22Rv1 (cell line): ENCODE results near the gene ARF3.

Source experiments
- H3K27ac ChIP-seq: fragments of 450-650 bp; 2 replicates; pipeline ENCODE4 v1.5.1; 2017
- CTCF ChIP-seq: fragments of 450-650 bp; IDR thresholded peaks from 2 replicates; pipeline ENCODE4 v1.5.1; 2017; ENCODE audit warnings: mild to moderate bottlenecking
- ZFX ChIP-seq: fragments of 450-650 bp; IDR thresholded peaks from 2 replicates; pipeline ENCODE4 v1.6.1; 2017; ENCODE audit warnings: antibody characterized with exemption, borderline replicate concordance

ARF3 gene

DNA sequence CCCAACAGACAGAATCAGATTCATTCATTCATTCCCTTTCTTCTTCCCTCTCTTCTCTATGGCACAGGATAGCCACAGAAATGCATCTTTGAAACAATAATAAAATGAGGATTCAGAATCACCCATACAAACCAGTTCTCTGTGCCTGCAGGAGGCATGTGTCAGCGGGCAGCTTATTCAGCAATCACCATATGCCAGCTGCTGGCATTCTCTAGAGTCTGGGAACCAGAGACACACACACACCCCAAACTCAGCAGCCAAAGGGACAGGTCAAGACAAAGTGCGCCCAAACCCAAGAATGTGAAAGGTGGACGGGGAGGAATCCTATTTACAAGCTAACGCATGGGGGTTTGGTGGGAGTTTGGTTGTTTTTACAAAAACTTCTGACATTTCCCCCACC lies 14.1 kb downstream of the ARF3 start:
- H3K27ac ChIP-seq: no peak overlapping the region
- TF ChIP-seq ZFX: no peak
- no peak for TF ChIP-seq CTCF

GRCh38 chr12:48940181-48940580 lies 17.1 kb downstream of the ARF3 start:
- no peak overlapping the region for H3K27ac ChIP-seq
- TF ChIP-seq ZFX (no peak), CTCF (no peak)

DNA sequence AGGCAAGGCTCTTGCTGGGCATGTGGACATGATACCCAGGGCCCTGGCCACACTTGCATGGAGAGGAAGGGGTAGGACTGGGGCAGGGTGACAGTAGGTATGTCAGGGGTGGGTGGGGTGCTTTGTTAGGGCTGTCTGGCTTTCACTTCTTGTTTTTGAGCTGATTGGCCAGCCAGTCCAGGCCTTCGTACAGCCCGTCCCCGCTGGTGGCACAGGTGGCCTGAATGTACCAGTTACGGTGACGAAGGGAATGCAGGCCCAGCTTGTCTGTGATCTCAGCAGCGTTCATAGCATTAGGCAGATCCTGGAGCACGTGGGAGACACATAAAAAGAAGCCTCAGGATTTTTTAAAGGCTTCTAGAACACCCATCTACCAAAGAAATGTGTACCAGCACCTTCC lies 18.5 kb downstream of the ARF3 start:
- no peak overlapping the region for H3K27ac ChIP-seq
- no peak for TF ChIP-seq ZFX

DNA sequence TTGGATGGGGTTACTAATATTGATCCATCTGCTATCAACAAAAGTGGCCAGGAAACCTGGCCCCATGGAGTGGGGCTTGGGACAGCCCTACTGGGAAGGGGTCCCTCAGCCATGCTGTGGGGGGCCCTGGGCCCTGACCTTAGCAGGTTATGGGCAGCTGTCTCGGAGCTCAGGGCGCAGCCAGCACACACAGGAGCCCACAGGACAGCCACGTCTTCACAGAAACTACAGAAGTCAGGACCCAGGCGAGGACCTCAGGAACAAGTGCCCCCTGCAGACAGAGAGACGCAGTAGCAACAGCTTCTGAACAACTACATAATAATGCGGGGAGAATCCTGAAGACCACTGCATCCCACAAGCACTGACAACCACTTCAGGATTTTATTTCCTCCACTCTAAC lies 20.1 kb downstream of the ARF3 start:
- no peak for TF ChIP-seq CTCF
- TF ChIP-seq ZFX: no peak
- no peak overlapping the region; the same call in 1 of the 2 replicates for H3K27ac ChIP-seq

GRCh38 chr12:48936379-48936979 lies 20.8 kb downstream of the ARF3 start:
- TF ChIP-seq CTCF (peak; percentile 99), ZFX (no peak)
- H3K27ac ChIP-seq: no peak overlapping the region

GRCh38 chr12:48934312-48934706 lies 23.0 kb downstream of the ARF3 start:
- no peak overlapping the region for H3K27ac ChIP-seq
- TF ChIP-seq CTCF (peak; percentile 31; the same call in 1 of the 2 replicates), ZFX (no peak)

DNA sequence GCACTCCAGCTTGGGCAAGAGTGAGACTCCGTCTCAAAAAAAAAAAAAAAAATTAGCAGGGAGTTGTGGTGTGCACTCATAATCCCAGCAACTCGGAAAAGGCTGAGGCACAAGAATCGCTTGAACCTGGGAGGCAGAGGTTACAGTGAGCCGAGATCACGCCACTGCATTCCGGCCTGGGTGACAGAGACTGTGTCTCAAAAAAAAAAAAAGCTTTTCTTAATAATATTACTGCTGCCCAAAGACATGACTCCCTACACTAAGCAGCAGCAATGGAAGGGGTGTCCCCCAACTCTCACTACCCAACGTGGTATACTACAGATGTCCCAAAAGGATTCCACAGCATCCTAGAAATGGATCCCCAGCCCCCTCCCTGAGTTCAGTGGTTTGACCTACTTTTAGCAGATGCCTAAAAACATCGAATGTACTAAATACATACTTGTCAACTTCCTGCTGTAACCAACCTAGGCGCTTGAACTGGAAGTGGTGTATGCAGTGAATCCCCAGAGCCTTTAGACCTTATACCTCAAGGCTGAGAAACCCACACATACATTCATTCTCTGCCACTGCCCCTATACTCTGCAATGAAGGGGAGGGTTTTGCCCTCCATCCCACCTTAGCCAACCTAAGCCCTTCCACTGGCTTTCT lies 23.5 kb downstream of the ARF3 start:
- no peak overlapping the region for H3K27ac ChIP-seq
- TF ChIP-seq ZFX (no peak), CTCF (no peak)
